Stomach (tissue), 9 donors: ENCODE results near the gene MDC1. TPM values are rescaled to one million over a fixed set of nuclear protein-coding genes. Genes with fewer than 3 reads are reported as not detected.

Experiments used
- DNase-seq, 2 donors: peaks; one replicate each; pipeline versions ENCODE4 v3.0.0 to v3.0.0-alpha.2; 2013 to 2019
- H3K27ac ChIP-seq, 5 donors: fragments of 200-600 bp in 4 of 5; sonication (generic) in 4 of 5; one replicate each; pipeline ENCODE4 v1.5.1; 2013 to 2019; ENCODE audit warnings: mild to moderate bottlenecking in 1 of 5, moderate library complexity in 1 of 5
- H3K27me3 ChIP-seq, 3 donors: fragments of 200-600 bp; sonication (generic); one replicate each; pipeline ENCODE4 v1.5.1; 2017 to 2019; ENCODE audit warnings: mixed run types in 1 of 3
- H3K36me3 ChIP-seq, 4 donors: fragments of 200-600 bp; sonication (generic); 1 replicate in 3 of 4; 2 replicates in 1 of 4; pipeline ENCODE4 v1.5.1; 2016 to 2019
- H3K4me1 ChIP-seq, 4 donors: fragments of 200-600 bp; sonication (generic); one replicate each; pipeline ENCODE4 v1.5.1; 2016 to 2019
- H3K4me3 ChIP-seq, 4 donors: fragments of 200-600 bp; sonication (generic) in 3 of 4; one replicate each; pipeline ENCODE4 v1.5.1; 2016 to 2019; ENCODE audit warnings: mild to moderate bottlenecking in 1 of 4
- H3K9me3 ChIP-seq, 4 donors: fragments of 200-600 bp; sonication (generic); one replicate each; pipeline ENCODE4 v1.5.1; 2016 to 2019
- CTCF ChIP-seq, 7 experiments: fragments of 450-650 bp in 4 of 7; fragments of 200-600 bp in 3 of 7; sonication (generic) in 3 of 7; IDR thresholded peaks; one replicate each; pipeline ENCODE4 v1.5.1; 2016 to 2019; ENCODE audit warnings: antibody characterized with exemption in 7 of 7, control low read depth in 2 of 7, mild to moderate bottlenecking in 1 of 7
- EP300 ChIP-seq: sonication (generic); formaldehyde crosslinking; IDR thresholded peaks from one replicate; pipeline ENCODE4 v1.6.1; 2017; ENCODE audit warnings: antibody characterized with exemption
- POLR2A ChIP-seq, 4 donors: fragments of 450-650 bp; IDR thresholded peaks; one replicate each; pipeline ENCODE4 v1.6.1; 2016; ENCODE audit warnings: antibody characterized with exemption in 4 of 4, control low read depth in 2 of 4, mild to moderate bottlenecking in 1 of 4, moderate library complexity in 1 of 4
- POLR2AphosphoS5 ChIP-seq, 3 donors: sonication (generic); formaldehyde crosslinking; IDR thresholded peaks; one replicate each; pipeline ENCODE4 v1.6.1; 2016; ENCODE audit warnings: antibody characterized with exemption in 3 of 3
- WGBS, 5 donors: extraction: QIAGEN DNeasy Blood & Tissue Kit in 3 of 5; methylation state at CpG; one replicate each; pipeline versions ENCODE4 v1.1.5 to v1.1.7; 2013 to 2018; 5-methylcytosine and 5-hydroxymethylcytosine counted together
- intact Hi-C: fragments of 100-400 bp; cut with DNase I; formaldehyde crosslinking; loops from one replicate; pipeline ENCODE4 v1.15.1; 2023; ENCODE audit warnings: low total_unique reads
- polyA plus RNA-seq, 3 donors: library from polyadenylated mRNA; stranded (reverse); fragments of 200-250 nt; gene quantifications; one replicate each; pipeline ENCODE4 v1.2.3, GENCODE V29; 2013
- total RNA-seq, 5 donors: library from RNA; depleted of rRNA; stranded (reverse); fragments of >200 nt; gene quantifications; one replicate each; pipeline versions ENCODE4 v1.1.0 to v1.2.3, GENCODE V29; 2014 to 2016
- donor health status: healthy with polysubstance abuse.
- donor health status: Bipolar disorder and iron deficiency.
- donor health status: healthy.

MDC1 gene
- total and polyA plus RNA-seq, 8 donors, result 3.8 to 153 (median 11.8) TPM

- peak overlapping the region; percentile 9 to 88 (median 77) for H3K4me3 ChIP-seq
- H3K27ac ChIP-seq, result peak overlapping the region in 4 of 5 donors; percentile 94 to 99 (median 98)
These were observed 37.1 kb downstream of the MDC1 start for GRCh38 chr6:30679765-30680535.

GRCh38 chr6:30678964-30679726 lies 37.9 kb downstream of the MDC1 start:
- intact Hi-C loops, result loop anchor here (5.0 kb wide), 1 partner anchor 48 kb away; no protein-coding TSS in a partner anchor
- Histone ChIP-seq H3K27ac (peak overlapping the region in 4 of 5 donors; percentile 94 to 99 (median 98)), H3K4me1 (peaks cover 19 to 58% (median 40%) of the 10 kb centered on the region in 4 donors), H3K27me3 (no peaks in the 10 kb centered on the region), H3K4me3 (peak overlapping the region; percentile 9 to 85 (median 44)), H3K9me3 (no peaks in the 10 kb centered on the region), H3K36me3 (peaks cover 21 to 44% (median 39%) of the 10 kb centered on the region in 4 donors)
- 9 to 11% (median 10%) methylated on average over 28 to 31 of the region's 31 CpGs for WGBS, 5 donors
- TF ChIP-seq EP300 (no peak), POLR2A (IDR thresholded peaks at IDR 0.05) (no peak), POLR2AphosphoS5 (IDR thresholded peaks at IDR 0.05) (peak; percentile 13 to 86 (median 63)), CTCF (IDR thresholded peaks at IDR 0.05) (peak in 5 of 7 experiments; percentile 88 to 97 (median 95))
- peak; percentile 90 to 95 for DNase-seq

More at GRCh38 chr6:30679765-30680535, 37.1 kb downstream of the MDC1 start:
- no peak for TF ChIP-seq POLR2A (IDR thresholded peaks at IDR 0.05)
- TF ChIP-seq POLR2AphosphoS5 (IDR thresholded peaks at IDR 0.05), result no peak
- TF ChIP-seq CTCF (IDR thresholded peaks at IDR 0.05), result no peak
- TF ChIP-seq EP300, result no peak
- H3K4me1 ChIP-seq, result peaks cover 19 to 66% (median 41%) of the 10 kb centered on the region in 4 donors
- WGBS, 5 donors, result 60 to 82% (median 69%) methylated on average over 7 of the region's 7 CpGs
- intact Hi-C loops, result loop anchor here (5.0 kb wide), 1 partner anchor 47 kb away; no protein-coding TSS in a partner anchor
- no peaks in the 10 kb centered on the region for H3K27me3 ChIP-seq
- peaks cover 21 to 44% (median 39%) of the 10 kb centered on the region in 4 donors for H3K36me3 ChIP-seq
- no peaks in the 10 kb centered on the region for H3K9me3 ChIP-seq
- DNase-seq, result no peak

- intact Hi-C loops, result loop anchor here (5.0 kb wide), 1 partner anchor 51 kb away; no protein-coding TSS in a partner anchor
- Histone ChIP-seq H3K9me3 (no peaks in the 10 kb centered on the region), H3K4me1 (peaks cover 22 to 51% (median 39%) of the 10 kb centered on the region in 4 donors), H3K4me3 (no peak overlapping the region), H3K36me3 (peaks cover 21 to 44% (median 39%) of the 10 kb centered on the region in 4 donors), H3K27me3 (no peaks in the 10 kb centered on the region), H3K27ac (no peak overlapping the region)
- TF ChIP-seq POLR2AphosphoS5 (IDR thresholded peaks at IDR 0.05) (no peak), CTCF (IDR thresholded peaks at IDR 0.05) (no peak), POLR2A (IDR thresholded peaks at IDR 0.05) (no peak), EP300 (no peak)
- WGBS, 5 donors, result 78 to 89% (median 83%) methylated on average over 8 to 10 of the region's 10 CpGs
- no peak for DNase-seq
These were observed 40.3 kb downstream of the MDC1 start for GRCh38 chr6:30676660-30677285.
